NCI-H524 (cell line): ENCODE results near the gene LRFN2.

Source experiments
- DNase-seq, 2 experiments: peaks; one replicate each; lab custom pipeline; 2025; lab: John Stamatoyannopoulos, UW

Gene LRFN2

DNA sequence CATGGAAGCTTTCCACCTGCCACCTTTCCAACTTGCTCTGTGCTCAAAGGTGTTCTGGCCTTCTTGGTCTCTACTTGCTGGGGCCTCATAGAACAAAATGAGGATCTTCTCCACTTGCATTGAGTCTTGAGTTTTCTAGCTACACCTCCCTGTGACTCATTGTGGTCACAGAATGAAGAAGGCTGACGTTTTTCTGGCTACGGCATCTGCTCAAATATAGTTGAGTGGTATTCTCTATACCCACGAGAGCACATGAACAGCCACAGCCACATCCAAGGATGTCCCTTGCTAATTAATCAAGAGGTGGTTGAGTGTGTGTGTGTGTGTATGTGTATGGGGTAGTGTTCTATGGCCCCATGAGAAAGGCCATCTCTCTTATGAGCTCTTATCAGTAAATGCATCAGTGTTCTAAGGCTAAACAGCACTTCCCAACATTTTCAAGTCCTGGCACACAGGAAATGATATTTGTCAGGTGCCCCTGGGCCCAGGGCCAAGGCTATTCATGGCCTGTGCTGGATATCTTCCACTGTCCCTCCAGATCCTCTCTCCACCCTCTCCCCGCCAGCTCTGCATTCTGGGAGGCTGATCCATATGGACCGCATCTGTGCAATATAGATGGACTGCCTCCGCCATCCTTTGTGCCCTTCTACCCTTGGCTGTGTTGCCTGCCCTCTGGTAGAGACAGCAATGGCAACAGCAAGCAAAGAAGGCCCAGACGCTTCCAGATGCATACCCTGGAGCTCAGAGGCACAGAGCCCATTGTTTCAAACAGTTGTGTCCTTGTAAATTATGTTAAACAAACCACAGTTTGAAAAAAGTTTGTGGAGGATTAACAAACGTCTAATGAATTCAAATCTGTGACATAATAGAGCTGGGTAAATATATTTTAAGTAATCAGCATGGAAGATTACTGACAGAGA, 150.2 kb downstream of the LRFN2 start:
- DNase-seq = no peak

DNA sequence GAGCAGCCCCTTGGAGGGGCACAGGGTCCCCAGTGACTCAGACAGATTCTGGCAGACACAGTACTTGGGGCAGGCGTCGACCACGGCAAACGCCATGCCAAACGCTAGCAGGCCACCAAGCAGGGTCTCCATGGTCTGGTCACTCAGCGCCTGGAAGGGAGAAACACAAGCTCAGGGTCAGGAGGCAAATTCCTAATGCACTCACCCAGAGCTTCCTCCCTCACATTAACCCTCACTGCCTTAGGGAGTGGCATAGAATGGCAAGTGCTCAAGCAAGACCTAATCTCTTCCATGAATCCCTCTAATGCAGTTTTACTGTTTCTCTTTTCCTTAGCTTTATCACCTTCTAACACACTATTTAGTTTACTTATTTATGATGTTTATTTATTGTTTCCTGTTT, 154.2 kb downstream of the LRFN2 start:
- DNase-seq = no peak

DNA sequence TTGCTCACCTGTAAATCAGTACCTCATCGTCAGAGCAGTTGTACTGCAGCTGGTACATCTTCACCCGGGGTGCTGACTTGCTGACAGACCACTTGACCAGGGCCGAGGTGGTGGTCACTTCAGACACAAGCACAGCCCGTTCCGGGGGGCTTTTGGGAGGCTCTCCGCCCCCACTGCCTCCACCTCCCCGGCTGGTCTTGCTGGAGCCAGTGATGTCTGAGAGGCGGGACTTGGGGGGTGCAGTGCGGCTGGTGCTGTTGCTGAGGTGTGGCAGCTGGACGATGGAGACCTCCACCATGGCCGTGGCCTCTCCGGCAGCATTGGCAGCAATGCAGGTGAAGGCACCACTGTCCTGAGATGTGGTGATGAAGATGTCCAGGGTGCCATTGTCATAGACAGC, 155.5 kb downstream of the LRFN2 start:
- DNase-seq = no peak

DNA sequence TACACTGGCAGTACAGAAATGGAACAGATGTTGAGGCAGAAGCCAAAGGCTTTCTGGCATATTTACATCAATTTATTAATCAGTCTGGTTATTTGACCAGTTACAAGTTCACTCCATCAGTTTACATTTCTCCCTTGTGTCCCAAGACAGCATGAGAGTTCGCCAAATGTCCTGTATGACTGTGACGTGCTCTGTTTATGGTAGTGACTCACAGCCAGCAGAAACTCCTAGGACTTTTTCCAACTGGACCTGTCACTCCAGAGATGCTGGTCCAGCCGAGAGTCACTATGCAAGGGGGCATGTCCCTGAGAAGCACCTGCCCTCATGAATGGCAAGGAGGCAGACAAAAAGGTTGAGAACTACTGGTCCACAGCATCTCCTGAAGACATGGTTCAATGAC, 160.0 kb downstream of the LRFN2 start:
- DNase-seq = no peak

DNA sequence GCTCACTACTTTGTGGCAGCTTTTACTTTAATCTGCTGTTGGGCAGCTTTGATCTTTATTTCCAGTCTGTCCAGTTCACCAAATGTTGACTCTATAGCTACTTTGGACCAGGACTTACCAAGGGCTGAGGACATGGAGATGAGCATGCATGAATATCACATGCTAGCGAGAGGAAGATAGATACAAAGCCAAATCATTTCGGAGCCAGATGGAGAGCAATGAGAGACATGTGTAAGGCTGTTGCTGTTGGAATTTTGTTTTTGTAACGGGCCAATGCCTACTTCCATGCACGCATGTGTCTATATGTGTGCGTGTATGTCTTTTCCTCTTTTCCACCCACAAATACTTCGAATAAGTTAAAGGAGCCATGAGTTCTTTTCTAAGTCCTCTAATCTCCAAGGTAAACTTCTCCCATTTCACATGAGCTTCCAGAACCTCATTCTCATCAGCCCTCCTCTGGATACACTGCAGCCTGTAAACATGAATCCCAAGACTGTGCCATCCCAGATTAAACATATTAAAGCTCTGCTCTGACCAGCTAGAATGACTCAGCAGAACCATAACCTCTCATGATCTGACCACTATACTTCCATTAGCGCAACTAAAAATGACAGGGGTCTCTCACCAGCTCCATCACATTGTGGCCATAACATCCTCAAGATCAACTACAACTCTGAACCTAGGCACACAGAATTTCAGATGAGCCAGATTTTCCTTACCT, 160.7 kb downstream of the LRFN2 start:
- DNase-seq = no peak

DNA sequence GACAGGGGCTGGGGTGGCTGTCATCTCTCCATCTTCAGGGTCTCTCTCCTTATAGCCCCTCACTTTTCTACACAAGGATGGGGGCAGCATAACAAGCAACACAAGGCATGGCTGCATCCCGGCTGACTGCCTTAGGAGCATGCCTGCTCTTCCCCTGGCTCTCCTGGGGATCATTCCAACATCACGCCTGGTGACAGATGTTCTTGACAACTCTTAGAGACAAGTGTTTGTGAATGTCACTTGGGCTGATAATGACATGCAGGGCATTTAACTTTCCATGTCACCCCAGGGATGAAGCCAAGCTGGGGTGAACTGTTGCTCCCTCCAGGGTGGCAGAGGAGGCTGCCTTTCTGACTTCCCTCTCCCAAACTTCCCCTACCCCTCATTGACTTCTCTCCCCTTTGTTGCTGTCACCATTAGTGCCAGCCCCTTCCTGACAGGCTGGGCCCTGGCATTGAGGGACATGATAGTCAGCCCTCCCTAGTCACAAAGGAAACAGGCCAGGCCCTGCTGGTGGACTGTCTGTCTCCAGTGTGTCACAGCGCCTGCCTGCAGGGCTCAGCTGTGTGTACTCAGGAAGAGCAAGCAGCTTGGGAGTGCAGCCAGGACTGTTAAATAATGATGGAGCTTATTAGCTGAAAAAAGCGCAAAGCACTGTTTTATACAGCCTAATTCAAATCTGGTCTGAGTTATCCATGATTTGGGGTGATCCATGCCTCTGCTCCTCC, 161.8 kb downstream of the LRFN2 start:
- peak; percentile 76 to 91 for DNase-seq

DNA sequence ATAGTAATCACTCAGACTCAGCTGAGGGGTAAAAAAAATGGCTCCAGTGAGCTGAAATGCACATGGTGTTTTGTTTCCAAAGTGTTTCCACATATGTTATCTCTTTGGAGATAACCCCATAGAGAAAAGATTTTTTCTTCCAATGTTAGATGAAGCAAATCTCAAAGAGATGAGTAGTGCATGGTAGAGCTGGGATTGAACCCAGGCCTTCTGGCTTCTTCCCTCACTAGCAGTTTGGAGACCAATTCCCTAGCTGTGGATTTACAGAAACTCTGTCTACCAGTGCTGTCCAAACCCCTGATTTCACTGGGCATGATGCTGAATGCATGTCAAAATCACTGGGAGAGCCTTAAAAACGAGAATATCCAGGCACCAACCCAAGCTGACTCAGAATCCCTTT, 165.1 kb downstream of the LRFN2 start:
- no peak for DNase-seq

DNA sequence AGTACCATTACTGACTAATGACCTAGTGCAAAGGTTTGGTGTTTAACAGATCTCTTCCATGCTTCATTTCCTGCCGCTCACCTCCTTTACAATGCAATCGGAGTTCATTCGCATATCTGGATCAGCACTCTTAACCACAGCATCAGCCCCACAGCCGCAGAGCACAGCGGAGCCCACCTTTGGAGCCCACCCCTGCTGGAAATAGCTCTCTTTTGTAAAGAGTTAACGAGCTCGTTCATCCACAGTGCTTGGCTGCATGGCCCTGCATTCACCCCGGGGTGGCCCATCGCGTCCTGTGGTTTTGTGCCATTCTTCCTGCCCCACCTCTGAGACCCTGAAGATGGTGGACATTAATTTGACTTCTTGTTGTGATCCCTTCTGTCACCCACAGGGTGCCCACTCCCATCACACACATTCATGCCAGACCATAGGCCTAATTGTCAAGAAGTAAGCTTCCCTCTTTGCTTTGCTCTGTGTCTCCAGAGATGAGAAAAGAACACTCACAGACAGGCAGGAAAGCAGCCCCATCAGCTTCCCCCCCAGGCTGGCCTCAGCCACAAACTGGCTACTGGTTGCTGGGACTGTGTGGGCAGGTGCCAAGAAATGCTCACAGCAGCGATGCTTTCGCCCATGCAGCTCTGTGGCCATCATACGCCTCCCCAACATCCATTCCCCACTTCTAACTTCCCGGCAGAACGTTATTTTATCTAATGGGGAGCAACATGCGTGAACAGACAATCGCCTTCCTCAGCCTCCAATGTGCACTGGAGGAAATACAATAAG, 167.0 kb downstream of the LRFN2 start:
- DNase-seq = no peak

DNA sequence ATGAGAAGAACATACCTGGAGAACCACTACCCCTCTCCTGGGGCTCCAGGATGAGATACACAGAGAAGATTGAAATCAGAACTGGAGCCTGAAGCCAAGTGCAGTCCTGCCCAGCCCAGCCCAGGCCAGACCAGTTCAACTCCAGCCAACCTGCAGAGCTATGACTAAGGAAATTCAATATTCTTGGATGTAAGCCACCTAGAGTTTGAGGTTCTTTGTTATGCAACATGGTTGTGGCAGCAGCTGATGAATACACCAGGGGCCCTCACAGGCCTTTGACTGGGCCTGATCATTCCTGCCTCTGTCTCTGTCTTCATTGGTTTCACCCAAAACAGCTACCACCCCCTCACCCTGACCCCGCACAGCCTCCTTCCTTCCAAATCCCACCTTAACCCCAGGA, 167.8 kb downstream of the LRFN2 start:
- DNase-seq = no peak

DNA sequence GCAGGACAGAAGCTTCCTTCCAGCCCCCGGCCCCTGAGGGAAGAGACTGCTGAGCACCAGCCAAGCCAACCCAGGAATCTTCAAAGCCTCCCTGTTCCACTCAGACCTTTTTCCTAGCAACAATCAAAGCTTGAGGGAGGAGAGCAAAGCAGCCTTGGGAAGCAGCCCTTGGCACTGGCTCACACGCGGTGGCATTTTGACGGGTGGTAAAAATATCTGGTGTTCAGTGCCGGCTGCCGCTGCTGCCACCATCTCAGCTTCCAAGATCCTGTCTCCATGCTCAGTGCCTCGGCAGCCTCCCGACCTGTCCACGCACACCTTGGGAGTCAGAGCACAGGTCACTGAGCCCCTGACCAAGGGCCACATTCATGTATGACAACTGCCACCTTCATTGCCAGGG, 170.1 kb downstream of the LRFN2 start:
- no peak for DNase-seq

DNA sequence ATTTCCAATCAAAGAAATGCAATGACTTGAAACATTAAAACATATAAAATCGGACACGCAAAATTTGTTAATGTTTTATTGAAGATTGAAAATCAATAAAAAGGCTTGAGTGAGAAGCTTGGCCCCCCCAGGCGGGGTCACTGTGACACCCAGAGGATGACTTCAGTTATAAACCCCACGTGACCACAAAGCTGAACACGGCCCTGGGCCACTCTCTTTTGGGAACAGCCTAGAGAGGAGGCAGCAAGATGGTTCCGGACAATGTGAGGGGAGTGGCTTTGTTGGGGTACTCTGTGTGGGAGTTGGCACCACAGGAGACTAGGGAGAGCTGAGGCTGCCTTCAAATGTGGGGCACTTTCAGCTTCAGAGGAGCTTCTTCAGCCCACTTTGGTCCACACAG, 172.5 kb downstream of the LRFN2 start:
- no peak for DNase-seq

DNA sequence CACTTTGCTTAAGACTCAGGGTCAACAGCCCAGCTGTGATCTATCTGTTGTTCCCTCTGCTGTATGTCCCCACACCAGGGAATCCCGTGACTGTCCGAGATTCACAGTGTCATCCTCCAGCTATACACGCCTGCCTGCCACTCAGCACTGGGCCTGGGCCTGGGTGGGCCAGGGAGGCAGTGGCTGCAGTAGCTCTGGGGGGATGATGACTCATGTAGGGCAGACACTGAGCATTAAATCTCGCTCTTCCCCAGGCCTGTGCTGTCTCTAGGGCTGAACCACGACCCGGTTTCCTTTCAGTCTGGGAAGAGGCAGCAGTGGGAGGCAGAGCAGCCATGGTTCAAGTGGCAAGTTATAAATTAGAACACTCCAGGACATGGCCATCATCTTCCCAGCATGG, 173.9 kb downstream of the LRFN2 start:
- no peak for DNase-seq

DNA sequence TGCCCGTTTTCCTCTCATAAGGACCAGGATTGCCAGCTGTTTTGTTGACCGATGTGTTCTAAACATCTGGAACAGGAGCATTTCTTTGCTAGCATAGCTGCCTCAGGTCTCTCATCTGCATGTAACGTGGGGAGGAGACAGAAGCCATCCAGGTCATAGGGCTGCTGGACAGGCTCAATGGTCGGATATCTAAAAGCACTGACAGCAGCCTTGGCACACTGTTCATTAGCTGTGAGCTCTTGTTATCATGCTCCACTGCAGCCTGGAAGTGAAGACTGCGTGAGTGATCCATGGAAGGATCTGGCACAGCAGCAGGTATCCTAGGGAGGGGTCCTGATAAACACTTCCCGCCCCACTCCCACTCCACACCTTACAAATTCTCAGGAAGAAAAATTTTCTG, 175.3 kb downstream of the LRFN2 start:
- DNase-seq = no peak

DNA sequence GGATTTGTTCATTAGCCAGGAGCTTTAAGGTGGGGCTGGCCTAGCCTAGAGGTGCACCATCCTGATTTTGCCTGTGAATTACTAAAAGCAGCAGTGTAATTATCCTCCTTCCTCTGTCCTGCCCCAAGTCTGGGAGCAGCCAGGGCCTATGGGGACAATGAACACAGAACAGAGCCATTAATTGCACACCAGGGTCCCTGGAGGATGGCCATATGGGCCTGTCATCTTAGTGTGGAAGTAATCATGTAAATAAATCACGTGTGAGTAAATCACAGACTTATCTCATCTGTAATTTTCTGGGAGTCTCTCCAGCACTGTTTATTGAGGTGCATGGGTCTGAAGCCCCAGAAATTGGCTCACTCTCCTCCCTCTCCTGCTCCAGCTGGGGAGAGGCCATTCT, 176.3 kb downstream of the LRFN2 start:
- peak; percentile 71 to 82 for DNase-seq

DNA sequence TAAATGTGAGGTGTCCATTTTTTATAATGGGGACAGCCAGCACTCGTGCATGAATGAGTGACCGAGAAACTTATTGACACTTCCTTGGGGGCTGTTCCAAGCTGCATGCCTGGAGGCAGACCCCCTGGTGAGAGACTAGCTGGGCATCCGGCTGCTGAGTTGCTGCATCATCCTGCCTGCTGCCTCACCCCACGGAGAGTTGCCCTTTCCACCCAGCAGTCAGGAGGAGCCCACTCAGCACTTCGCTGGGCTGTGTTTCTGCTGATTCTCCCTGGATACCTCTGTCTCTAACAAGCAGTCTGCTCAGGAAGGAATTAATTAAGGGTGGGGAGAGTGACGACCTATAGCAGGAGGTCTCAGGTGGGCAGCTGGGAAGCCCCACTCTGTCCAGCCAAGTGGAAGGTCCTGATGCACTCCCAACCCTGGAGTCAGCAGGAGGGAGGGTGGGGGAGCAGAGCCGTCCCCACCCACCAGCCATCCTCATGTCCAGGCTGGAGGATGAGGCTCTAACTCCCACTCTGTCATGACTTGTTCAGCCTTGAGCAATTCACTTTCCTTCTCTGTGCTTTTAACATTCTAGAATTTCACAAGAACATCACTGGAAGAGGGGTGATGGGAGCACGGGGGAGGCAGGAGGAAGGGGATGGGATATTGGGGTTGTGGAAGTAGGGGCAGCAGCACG, 177.3 kb downstream of the LRFN2 start:
- peak in 1 of 2 experiments; percentile 36 for DNase-seq

DNA sequence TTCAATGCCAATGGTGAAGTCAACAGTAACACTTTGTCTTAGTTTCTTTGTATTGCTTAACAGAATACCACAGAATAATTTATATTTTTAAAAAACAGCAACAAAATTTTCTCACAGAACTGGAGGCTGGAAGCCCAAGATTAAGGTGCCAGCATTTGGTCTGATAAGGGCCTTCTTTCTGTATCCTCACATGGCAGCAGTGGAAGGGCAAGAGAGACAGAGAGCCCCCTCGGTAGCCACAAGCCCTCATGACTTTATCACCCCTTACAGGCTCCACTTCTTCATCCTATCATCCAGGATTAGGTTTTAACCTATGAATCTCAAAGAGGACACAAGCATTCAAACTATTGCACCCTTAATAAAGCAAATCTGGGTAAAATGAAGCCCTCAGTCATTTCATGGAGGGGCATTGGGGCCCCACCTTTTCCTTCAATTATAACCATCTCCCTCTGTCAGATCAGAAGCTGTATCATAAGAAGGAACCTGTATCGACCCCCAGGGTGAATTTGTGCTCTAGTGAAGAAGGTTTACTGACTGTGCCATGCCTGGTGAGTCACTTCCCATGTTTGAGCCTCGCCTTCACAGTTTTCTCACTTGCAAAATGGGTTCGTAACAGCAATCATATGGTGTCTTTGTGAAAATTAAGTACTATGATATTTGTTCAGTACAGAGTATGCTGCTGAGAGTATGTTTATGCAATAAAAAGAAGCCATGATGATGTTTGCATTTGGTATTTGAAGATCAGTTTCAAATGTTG, 178.2 kb downstream of the LRFN2 start:
- no peak for DNase-seq

DNA sequence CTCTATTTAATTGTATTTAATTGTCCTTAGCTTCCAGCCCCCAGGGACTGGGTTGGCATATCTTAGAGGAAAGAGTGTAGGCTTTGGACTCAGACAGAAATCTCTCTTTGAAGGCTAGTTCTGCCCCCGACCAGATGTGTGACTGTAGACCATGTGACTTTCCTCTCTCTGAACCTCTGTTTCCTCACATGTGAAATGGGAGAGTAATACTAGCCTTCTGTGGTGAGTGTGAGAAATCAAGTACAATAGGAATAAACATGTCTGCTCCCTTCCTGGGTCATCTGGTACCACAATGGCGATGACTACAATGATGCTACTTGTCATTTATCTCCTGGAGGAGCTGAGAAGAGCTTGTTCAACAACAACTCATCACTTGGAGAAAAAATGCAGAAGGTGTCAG, 179.9 kb downstream of the LRFN2 start:
- DNase-seq = no peak

DNA sequence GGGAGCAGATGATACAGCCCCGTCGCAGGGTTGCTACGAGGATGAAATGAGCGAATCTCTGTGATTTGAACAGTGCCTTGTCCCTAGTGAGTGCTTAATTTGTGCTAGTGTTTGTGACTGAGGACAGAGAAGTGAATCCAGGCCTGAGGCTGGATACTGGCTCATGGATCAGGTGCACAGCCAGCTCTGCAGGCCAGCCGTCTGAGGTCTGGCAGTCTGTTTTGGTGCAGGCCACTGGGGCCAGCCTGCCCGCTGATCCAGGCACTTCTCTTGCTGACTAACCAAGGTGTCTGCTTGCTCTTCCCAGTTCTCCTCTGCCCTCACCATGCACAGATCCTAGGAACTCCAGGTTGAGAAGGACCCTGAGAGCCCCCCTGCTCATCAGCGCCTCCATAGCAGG, 181.0 kb downstream of the LRFN2 start:
- DNase-seq = no peak

DNA sequence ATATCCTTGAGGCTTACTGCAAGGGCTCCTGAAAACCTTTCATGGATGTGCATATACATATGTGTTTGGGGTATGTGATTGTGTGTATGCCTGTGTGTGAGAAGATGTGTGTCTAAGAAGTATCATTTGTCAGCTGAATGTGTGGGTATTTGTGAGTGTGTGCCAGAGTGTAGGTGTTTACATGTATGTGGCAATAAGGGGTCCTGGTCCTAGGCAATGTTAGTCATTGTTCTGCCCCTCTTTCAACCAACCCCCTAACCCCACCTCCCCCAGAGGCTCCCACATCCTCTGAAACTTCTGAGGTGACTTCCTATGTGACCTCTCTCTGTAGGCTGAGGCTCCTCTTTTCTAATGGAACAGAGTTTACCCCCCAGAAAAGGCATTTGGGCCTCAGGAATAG, 186.4 kb downstream of the LRFN2 start:
- DNase-seq = no peak

DNA sequence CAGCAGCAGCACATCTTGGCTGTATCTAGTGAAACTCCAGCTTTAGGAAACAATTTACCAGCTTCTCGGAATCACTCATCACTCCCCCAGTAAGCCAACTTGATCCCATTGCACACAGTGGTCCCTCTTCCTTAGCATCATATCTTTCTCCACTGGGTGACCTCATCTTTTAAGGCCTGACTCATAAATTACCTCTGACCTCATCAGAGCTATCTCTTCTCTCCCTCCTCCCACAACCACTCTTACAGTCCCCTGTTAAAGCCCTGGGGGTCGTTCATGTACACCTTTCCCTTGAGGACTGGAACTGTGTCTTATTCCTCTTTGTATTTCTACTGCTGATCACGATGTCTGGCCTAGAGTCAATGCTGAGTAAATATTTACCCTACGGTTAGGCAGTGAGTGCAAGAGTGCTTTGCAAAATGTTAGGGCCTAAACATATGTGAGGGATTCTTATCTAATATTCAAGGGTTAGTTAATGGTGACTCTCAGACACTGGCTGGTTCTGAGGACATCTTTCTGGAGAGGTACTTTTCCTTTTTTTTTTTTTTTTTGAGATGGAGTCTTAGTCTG, 187.2 kb downstream of the LRFN2 start:
- DNase-seq = no peak
